DMS79 treated with DMSO at 0.1 percent for 48 hours (cell line): ENCODE results near the gene GPR78.

Experiments used
- DNase-seq: peaks from one replicate; lab custom pipeline; 2025; lab: John Stamatoyannopoulos, UW

Gene GPR78

DNA sequence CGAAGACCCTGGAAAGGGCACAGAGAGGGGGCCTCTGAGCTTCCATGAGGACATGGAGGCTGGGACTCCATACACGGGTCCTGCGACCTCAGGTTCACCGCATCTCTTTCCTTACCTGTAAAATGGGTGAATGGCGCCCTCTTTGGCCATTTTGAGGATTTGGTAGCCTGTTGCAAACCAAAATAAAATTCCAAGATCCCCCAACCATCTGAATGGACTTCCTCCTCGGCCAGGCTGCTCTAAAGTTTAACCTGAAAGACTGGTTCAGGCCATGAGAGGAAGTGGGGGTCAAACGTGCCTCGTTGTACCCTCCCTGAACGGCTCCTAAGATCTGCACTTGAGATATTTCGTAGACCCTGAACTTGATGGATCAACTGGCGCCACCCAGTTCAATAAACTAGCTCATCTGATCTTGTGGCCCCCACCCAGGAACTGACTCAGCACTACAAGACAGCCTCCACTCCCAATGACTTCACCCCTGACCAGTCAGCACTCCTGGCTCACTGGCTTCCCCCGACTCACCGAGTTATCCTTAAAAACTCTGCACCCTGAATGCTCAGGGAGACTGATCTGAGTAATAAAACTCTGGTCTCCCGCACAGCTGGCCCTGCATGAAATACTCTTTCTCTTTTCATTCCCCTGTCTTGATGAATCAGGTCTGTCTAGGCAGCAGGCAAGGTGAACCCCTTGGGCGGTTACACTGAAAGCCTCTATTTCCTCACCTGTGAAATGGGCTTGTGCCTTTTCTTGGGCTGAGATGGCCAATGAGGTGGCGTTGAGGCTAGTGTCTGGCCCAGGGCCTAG lies 32.9 kb upstream of the GPR78 start:
- no peak for DNase-seq

DNA sequence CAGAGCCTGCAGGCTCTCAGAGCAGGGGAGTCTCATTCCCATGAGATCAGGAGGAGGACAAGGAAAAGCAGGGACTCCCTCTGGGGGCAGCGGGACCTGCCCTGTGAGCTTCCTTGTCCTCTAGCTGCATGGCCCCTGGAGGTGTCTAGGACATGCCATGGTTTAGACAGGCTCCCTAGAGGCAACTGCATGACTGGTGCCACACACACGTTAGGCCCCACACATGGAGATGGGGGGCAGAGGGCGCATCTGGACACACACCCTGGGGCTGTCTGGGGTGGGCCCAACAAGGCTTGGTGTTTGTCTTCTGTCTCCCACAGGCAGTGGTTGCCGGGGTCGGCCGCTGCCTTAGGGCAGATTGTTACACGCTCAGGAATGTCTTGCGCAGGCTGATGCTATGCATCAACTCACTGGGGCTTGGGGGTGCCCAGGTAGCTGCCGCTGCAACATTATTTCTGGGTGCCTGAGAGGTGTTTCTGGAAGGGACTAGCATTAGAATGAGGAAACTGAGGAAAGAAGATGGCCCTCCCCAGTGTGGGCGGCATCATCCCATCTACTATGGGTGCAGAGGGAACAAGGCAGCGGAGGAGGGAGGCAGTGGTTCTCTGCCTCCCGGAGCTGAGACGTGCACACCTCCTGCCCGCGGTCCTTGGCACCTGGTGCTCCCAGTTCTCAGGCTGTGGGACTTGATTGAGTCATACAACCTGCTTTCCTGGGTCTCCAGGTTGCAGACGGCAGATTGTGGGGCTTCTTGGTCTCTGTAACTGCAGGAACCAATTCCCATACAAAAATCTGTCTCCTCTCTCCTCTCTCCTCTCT lies 32.1 kb upstream of the GPR78 start:
- no peak for DNase-seq

DNA sequence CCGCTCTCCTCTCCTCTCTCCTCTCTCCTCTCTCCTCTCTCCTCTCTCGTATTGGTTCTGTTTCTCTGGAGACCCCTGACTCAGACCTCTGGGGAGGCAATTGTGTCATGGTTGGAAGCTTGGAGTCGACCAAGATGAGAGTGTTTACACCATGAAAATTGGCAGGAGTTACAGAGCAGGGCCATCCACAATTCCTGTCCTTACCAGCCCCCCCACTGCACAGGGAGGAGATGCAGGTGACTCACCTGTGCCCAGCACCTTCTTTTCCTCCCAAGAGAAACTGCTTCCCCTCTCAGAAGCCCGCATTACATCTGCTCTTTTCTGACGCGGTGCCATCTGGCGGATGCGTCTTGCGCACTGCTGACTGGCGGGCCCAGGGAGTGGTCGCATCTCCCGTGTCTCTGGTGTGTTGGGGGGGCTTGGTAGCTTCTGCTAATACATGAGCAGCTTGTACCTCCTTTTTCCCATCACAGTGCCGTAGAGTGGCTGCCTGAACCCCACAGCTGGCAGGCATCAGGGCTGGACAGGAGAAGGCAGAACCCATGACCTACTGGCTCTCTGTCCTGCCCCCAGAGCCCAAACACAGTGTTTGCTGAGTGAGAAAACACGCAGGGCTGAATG lies 31.4 kb upstream of the GPR78 start:
- DNase-seq, result no peak

DNA sequence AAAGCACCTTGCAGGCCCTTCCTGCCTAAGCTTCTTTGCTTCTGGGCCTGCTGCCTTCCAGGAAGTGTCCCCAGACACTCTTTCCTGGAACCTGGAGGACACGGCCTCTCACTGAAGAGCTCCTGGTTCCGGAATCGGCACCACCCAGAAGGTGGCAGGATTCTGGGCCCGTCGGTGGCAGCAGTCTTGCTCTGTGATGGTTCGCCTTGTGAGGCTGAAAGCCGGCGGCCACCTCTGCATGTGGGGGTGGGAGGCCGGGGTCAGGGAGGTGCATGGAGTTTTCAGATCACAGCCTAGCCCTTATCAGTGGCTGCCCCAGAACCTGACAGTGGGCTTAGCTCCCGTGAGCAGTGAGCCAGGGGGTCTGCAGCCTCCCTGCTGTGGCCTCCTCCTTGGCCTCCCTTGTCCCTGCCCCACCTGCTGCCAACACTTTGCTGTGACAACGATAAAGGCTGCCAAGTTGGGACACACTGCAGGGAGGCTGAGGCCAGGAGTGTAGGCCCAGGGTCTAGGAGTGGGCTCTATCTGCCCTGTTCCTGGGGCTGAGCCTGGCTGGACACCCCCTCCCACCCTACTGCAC lies 30.8 kb upstream of the GPR78 start:
- DNase-seq, result no peak

DNA sequence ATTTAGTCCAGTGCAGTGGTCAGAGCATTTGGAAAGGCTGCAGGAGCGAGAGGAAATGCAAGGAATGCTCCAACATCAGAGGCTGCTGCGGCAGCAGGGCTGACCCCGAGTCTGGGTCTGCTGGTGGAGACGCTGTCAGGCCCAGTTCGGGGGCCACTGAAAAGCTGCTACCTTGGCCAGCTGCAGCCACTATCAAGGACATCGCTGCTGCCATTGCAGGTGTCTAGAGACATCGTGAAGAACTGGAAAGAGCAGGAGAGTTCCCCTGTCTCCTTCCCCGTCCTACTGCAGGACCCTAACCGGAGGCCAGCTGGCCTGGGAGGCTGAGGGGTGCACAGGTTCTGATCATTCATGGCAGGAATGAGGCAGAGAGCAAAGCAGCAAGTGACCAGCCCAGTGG lies 29.5 kb upstream of the GPR78 start:
- no peak for DNase-seq

DNA sequence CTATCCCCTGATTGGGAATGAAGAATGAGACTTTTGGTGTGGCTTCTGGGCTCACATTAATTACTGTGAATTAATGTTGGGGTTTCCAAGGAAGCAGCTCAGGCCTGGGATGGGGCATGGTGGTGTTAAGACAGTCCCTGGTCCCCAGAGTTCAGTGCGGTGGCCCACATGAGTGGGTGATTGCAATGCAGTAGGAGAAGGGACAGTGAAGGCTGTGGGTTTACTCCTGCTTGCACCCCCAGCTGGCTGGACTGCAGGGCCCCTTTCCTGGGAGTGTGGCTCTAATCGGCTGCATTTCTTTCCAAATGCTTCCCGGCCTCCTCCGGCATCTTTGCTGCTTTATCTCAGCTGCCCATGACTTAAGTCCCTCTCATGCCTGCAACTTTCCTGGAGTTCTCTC lies 28.2 kb upstream of the GPR78 start:
- DNase-seq, result no peak

DNA sequence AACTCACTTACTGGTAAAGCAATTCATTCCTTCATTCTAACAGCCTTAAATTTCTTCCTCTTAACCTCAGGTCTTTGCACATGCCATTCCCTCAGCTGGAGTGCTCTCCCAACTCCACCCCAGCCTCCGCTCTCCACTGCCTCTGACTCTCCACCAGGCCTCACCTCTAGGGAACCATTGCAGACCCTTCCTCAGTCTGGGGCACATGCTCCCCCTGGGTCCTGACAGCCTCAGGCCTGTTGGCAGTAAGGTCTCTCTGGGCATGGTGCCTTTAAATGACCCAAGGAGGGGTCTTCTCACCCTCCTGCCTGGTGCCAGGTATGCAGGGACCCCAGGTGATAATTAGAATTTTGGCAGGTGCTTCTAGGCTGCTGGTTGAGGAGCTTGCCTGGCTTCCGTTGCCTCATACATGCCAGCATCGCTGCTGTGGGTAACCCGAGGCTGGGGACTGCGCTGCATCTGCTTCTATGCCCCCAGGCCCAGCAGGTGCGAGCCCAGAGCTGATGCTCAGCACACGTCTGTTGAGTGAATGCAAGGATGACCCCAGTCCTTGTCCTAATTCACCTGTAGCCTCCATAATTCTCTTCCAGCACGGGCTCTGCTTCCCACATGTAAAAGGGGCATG lies 27.5 kb upstream of the GPR78 start:
- DNase-seq, result no peak

DNA sequence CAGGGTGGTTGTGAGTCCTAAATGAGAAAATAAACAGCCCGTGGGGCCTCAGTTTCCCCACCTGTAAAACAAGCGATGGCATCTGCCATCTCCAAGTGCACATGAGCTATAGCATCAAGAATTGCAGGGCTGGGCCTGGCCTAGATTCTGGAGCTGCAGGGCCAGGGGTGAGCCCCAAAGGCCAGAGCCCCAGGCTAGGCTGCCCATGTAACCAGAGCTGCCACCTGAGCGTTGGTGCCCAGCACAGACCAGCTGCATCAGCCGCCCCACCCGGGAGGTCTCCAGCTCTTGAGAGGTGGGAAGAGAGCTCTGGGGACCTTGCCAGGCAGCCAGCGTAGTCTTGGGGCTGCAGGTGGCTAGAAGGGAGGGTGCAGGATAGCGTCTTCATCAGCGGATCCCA lies 27.0 kb upstream of the GPR78 start:
- DNase-seq, result no peak

DNA sequence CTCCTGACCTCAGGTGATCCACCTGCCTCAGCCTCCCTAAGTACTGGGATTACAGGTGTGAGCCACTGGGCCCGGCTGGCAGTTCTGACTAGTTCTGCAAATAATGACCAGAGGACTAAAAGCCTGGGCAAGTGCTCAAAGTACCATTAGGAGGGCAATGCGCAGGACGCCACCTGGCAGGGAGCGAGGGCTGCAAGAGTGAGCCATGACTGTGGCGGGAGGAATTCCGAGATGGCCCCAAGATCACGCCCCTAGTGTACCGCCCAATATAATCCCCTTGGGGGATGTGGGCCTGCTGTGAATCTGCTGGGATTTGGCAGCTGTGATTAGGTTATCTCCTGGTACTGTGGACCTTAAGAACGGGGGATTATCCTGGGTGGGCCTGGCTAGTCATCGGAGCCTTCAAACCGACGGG lies 26.2 kb upstream of the GPR78 start:
- DNase-seq, result no peak

DNA sequence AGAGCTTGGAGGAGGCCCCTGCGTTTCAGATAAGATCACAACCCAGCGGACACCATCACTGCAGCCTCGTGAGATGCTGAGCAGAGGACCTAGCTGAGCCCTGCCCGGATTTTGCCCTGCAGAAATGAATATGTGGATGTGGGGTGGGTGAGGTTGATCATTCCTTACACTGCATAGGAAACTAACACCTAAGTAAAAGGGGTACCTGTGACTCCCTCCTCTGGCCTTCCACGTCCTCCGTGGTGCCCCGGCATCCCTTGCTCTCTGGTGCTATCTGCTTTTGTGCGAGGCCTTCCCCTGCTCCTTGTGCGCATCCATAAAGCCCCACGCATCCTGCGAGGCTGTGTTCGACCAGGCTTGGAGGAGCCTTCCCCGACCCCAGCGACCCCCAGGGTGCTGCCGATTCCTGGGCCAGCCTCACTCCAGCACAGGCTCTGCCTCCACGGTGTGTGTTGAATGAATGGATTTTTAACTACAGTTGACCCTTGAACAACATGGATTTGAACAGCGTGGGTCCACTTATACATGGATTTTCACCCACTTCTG lies 25.6 kb upstream of the GPR78 start:
- DNase-seq, result no peak

DNA sequence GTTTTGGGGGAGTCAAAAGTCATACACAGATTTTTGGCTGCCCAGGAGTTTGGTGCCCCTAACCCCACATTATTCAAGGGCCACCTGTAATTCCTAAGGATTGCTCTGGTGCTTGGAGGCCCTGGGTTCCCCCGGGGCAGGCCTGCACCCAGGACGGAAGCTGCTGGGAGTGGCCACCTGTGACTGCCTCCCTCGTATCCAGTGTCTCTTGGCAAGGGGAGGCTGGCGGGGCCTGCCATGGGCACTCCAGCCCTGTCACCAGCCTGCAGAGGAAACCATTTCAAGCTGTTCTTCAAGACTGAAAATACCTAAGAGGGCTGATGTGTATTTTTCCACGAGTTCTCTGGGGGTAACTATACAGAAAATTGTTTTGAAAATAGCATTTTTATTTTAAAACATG lies 24.5 kb upstream of the GPR78 start:
- no peak for DNase-seq

DNA sequence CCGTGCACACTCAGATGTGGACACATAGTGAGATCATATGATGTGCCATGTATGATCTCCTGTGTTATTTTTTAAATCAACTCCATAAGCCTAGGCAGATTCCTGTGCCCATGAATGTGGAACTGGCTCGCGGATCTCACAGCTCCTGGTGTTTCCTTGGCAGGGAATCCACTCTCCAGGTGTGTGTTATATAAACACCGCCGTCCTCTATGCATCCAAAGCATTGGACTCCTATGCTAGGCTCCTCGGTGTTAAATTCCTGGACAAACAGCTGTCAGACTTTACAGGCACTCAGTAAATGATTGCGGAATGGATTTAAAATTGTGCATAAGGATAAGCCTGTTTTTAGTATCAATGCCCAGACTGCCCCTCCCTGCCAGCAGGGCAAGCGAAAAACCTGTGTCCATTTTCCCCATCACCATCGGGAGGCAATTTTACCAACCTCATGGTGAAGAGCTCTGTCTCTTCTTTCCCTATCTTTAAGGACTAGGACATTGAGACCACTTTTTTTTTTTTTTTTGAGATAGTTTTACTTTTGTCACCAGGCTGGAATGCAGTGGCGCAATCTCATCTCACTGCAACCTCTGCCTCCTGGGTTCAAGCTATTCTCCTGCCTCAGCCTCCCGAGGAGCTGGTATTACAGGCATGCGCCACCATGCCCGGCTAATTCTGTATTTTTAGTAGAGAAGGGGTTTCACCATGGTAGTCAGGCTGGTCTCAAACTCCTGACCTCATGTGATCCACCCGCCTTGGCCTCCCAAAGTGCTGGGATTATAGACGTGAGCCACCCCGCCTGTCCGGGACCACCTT lies 23.6 kb upstream of the GPR78 start:
- no peak for DNase-seq

DNA sequence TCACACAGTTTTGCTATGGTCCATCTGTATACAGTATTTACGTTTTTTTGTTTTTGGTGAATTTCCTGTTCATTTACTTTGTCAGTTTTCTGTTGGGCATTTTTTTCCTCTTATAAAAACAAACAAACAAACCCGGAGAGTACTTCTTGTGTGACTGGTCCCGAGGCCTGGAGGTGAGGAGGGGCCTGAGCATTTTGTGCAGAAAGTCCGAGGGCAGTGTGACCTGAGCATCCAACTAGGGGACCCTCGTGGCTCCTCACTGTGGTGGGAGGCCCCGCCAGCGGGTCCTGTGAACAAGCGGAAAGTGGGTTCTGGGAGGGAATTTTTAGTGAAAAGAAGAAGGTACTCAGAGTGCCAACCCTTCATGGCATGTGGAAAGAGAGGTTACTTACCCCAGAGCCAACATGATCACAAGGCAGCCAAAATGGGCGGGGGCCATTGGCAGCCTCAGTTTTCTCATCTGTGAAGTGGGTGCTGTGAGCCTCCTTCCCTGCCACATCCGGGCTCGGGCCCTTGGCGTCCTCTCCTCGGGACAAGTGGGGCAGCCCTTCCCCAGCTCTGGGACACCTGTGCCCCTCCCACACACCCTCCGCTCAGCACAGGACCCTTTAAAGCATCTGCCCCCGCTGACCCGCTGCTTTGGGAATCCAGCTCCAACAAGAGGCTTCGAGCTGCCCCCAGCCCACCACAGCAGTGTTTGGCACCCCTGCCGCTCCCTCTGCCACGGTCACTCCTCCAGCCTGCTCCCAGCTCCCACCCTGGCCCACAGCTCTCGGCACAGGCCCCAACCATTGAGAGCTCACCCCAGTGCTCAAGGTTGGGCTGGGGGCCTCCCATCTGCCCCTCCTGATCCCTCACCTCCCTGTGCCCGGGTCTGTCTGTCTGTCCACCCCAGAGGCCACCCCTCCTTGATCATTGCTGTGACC lies 22.8 kb upstream of the GPR78 start:
- DNase-seq, result no peak

DNA sequence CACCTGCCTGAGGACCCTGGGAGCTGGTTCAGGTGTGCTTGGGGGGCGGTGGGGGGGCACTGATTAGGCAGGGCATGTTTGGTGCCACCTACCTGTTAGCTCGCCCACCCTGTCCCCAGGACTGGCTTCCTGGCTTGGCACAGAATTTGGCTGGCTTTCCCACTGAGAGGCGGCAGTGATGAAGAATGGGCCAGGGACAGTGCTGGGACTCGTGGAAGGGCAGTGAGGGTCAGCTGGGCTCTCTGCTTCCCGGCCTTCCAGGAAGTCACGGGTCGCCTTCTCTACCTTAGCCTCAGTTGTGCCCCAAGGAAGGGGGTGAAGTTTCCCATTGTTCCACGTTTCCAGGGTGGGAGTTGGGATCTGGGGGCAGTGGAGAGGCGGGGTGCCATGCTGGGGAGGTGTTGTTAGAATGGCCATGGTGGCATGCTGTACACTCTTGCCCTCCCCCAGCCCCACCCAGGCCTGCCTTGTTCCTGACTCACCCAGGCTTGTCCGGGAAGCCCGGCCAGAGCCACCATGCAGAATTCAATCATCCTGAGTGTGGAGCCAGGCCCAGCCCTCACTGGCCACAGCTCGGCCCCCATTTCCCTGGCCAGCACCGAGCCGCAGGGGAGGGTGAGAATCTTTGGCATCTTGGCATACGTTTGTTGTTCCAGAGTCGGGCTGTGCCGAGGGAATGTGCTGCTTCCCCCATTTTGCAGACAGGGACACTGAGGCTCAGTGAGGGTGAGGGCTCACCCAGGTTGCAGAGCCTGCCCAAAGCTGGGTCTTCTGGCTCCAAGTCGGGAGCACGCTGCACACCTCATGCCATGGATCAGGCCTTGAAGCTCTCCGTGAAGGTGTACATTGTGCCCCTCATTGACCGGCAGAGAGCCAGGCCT lies 21.9 kb upstream of the GPR78 start:
- DNase-seq, result no peak

DNA sequence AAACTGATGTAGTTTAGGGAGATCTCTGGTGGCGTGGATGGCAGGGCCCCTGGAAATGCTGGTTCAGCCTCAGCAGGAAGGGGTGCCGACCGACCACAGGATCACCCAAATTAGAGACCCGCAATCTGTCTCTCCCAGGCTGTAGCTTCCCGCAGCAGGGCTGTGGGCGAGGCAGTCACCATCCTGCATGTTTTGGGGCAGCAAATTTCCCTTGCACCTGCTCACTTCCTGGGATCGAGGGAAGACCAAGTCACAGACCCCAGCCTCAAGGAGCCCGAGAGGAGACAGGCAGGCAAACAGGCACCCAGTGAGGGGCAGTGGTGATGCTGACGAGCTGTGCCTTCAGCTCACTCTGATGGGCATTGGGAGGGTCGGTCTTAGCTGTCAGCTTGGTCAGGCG lies 21.2 kb upstream of the GPR78 start:
- no peak for DNase-seq

DNA sequence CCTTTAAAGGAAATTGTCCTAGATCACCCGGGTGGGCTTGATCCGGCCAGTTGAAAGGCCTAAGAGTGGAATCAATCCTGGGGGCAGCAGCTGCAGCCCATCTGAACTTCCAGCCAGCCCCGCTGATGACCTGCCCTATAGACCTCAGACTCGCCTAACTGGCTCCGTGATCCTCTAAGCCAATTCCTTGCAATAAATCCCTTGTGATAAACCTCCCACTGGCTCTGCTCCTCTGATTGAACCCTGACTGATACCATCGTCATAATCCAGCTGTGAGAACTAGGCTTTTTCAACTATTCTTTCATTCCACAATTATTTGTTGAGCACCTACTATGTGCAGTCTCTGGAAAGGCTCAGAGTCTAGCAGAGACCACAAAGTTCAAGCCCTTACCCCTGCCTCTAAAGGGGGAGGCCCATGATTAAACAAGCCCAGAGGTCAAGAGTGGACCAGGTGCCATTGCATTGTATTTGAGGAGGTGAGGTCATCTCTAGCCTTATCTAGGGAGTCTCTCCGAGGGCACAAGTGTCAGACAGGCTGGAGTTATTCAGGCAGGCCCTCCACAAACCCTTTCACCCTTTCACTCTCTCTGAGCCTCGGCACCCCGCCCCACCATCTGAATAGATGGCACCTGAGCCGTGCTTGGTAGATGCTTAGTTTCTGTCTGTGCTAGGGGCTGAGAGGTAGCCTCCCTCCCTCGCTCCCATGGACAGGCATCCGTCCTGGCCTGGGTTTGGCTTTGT lies 20.5 kb upstream of the GPR78 start:
- no peak for DNase-seq

DNA sequence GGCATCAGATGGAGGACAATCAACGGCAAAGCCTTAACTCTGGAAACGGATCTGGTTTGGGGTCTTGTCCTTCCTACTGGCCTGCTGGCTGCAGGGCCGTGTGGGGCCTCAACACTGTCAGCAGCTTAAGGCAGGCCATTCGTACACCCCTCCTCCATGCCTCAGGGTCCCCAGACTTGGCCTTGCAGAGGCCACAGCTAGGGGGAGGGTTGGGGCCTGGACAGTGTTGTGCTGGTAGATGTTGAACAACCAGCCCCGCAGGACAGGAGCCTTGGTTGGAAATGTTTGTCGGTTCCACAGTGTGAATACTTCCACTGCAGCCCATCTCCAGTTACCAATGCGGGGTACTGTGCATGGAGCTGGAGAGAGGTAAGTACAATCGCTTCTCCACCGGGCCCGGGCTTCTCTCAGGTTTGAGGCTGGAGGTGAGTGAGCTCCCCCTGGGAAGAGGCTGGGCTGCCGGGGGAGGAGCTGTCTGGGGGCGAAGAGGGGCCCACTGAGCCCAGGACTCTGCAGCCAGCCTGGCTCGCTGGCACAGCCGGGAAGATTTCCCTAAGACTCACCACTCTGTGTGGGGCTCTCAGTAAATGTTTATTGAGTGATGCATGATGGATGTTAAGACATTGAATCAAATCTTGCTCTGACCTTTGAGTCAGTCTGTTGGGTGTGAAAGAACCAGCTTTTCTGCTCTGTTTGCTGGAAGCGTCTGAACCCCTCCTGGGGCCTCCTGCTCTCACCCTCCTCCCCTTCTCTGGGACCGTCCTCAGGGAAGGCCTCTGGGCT lies 19.7 kb upstream of the GPR78 start:
- no peak for DNase-seq
